K562 (cell line): ENCODE measurements around the gene VPS45.

Experiments used
- CREB1 ChIP-seq, 2 experiments: sonication (generic) in 1 of 2; formaldehyde crosslinking in 1 of 2; IDR thresholded peaks; 2 replicates each; pipeline versions ENCODE4 v1.6.1 to v1.8.0; 2012 to 2022; ENCODE audit warnings: inconsistent platforms in 1 of 2, mild to moderate bottlenecking in 1 of 2, missing genetic modification reagents in 1 of 2, moderate library complexity in 1 of 2
- GABPA ChIP-seq: fragments of 200-800 bp; sonication (Bioruptor generic); conservative IDR thresholded peaks from 2 replicates; pipeline ENCODE4 v1.6.1; 2016; ENCODE audit warnings: low read depth, missing genetic modification characterization, missing compliant biosample characterization
- KAT7 ChIP-seq: sonication (generic); formaldehyde crosslinking; IDR thresholded peaks from 2 replicates; pipeline ENCODE4 v1.8.0; 2022; ENCODE audit warnings: missing genetic modification reagents, mild to moderate bottlenecking, borderline replicate concordance
- SAFB2 ChIP-seq: fragments of 200-400 bp; formaldehyde crosslinking; IDR thresholded peaks from 2 replicates; pipeline ENCODE4 v1.6.1; 2018; ENCODE audit warnings: borderline replicate concordance, low read length, low read depth, moderate library complexity; ENCODE audit not compliant: severe bottlenecking
- ZNF274 ChIP-seq: IDR thresholded peaks from 2 replicates; pipeline ENCODE4 v1.6.1; 2011; ENCODE audit warnings: low read depth, mild to moderate bottlenecking, low read length, moderate library complexity, borderline replicate concordance
- TF ChIP-seq, protein P1 (sequence below): fragments of 250-450 bp; sonication (Bioruptor Pico); IDR thresholded peaks from 2 replicates; pipeline ENCODE4 v1.8.0; 2022; ENCODE audit warnings: inconsistent platforms

GRCh38 chr1:150056407-150056806 is 11.2 kb upstream of the VPS45 start:
- TF ChIP-seq CREB1 (IDR thresholded peaks at IDR 0.05) (no peak), CREB1 (CRISPR knock-in tag; IDR thresholded peaks at IDR 0.05) (no peak), GABPA (tag) (no peak), KAT7 (no peak), SAFB2 (no peak), ZNF274 (no peak)
- TF ChIP-seq, protein P1, sequence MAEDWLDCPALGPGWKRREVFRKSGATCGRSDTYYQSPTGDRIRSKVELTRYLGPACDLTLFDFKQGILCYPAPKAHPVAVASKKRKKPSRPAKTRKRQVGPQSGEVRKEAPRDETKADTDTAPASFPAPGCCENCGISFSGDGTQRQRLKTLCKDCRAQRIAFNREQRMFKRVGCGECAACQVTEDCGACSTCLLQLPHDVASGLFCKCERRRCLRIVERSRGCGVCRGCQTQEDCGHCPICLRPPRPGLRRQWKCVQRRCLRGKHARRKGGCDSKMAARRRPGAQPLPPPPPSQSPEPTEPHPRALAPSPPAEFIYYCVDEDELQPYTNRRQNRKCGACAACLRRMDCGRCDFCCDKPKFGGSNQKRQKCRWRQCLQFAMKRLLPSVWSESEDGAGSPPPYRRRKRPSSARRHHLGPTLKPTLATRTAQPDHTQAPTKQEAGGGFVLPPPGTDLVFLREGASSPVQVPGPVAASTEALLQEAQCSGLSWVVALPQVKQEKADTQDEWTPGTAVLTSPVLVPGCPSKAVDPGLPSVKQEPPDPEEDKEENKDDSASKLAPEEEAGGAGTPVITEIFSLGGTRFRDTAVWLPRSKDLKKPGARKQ (CRISPR knock-in tag): no peak
